ENCODE measurements around the gene ZCCHC14.
"Not testable (repeated sequence)": the region's sequence is repeated elsewhere in the genome, so short reads cannot be mapped to it uniquely, and the experiment has no call there.

ZCCHC14 gene

DNA sequence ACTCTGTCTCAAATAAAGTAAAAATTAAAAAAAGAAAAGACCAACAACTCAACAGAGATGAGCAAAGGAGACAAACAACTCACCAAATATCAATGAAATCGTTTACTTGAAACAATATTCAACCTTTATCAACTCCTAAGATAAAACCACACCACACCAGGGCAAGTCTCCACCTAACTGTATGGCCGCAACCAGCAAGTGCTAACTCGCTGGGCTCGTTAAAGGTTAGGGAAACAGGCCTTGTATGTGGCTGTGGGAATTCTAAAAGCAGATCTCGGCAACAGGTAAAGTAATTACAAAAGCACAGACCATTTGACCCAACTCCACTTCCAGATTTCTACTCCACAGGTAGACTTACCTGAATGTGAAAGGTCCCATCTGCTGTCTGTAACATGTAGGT lies 9.3 kb downstream of the ZCCHC14 start:
- Histone ChIP-seq H3K4me3 (ENCODE audit: low read length) (no peak overlapping the region), H3K4me1 (ENCODE audit: control insufficient read depth, low read depth, low read length) (peaks cover 5% of the 10 kb centered on the region), H3K9ac (ENCODE audit: low read length) (no peak overlapping the region), H3K27me3 (ENCODE audit: control insufficient read depth, insufficient read depth, low read length) (no peaks in the 10 kb centered on the region), H3K27ac (ENCODE audit: low read length) (no peak overlapping the region), H3K36me3 (ENCODE audit: control insufficient read depth, low read depth, low read length) (no peaks in the 10 kb centered on the region), H3K9me3 (ENCODE audit: control insufficient read depth, low read depth, low read length) (no peaks in the 10 kb centered on the region)

DNA sequence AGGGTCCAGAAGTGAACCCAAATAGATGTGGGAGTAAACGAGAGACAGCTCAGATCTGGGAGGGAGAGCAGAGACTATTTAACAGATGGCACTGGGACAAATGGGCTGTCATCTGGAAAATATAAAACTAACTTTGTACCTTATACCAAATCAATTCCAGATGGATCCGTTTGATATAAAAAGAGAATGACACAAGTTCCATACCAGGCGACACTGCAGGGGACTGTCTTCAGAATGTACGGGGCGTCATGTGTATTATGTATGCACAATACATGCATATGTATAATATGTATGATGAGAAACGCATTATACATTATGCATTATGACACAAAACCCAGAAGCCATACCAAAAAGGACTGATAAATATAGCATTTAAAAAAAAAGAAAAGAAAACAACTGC lies 10.2 kb downstream of the ZCCHC14 start:
- H3K4me1 ChIP-seq (ENCODE audit: control insufficient read depth, low read depth, low read length); H3K27ac ChIP-seq (ENCODE audit: low read length); H3K9me3 ChIP-seq (ENCODE audit: control insufficient read depth, low read depth, low read length); H3K4me3 ChIP-seq (ENCODE audit: low read length); H3K36me3 ChIP-seq (ENCODE audit: control insufficient read depth, low read depth, low read length); H3K9ac ChIP-seq (ENCODE audit: low read length); H3K27me3 ChIP-seq (ENCODE audit: control insufficient read depth, insufficient read depth, low read length): not testable (repeated sequence)

DNA sequence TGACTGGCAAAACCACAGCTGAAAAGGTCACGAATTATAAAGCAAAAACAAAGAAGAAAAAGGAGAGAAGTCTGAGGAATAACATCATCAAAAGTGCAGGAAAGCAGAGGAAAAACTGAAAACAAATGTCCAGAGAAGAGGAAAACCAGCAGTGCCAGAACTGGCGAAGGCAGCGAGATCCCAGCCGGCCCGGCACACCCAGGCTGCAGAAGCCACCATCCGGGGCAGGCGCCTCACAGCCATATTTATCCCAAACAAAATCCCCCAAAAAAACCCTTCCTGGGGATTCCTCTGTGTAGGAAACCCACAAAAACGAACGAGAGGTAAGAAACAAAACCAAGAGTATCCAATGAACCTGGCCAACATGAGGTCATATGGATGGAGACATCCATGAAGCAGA lies 10.6 kb downstream of the ZCCHC14 start:
- H3K4me3 ChIP-seq (ENCODE audit: low read length) = no peak overlapping the region
- H3K9ac ChIP-seq (ENCODE audit: low read length) = no peak overlapping the region
- H3K4me1 ChIP-seq (ENCODE audit: control insufficient read depth, low read depth, low read length) = no peaks in the 10 kb centered on the region
- H3K27me3 ChIP-seq (ENCODE audit: control insufficient read depth, insufficient read depth, low read length) = no peaks in the 10 kb centered on the region
- no peaks in the 10 kb centered on the region for H3K9me3 ChIP-seq (ENCODE audit: control insufficient read depth, low read depth, low read length)
- H3K27ac ChIP-seq (ENCODE audit: low read length) = no peak overlapping the region
- H3K36me3 ChIP-seq (ENCODE audit: control insufficient read depth, low read depth, low read length) = no peaks in the 10 kb centered on the region

DNA sequence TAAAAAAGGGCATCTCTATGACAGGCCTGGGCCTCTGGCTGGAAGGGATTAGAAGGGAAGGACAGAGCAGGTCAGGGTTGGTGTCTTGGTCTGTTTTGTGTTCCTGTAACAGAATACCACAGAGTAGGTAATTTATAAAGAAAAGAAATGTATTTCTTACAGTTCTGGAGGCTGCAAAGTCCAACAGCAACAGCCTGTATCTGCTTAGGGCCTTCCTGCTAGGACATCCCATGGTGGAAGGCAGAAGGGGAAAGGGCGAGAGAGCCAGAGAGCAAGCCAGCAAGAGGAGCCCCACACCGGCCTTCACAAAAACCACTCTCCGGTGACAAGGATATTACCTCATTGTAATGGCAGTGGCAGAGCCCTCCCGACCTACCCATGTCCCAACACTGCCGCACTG lies 11.1 kb downstream of the ZCCHC14 start:
- H3K27me3 ChIP-seq (ENCODE audit: control insufficient read depth, insufficient read depth, low read length); H3K27ac ChIP-seq (ENCODE audit: low read length); H3K4me3 ChIP-seq (ENCODE audit: low read length); H3K36me3 ChIP-seq (ENCODE audit: control insufficient read depth, low read depth, low read length); H3K9ac ChIP-seq (ENCODE audit: low read length); H3K4me1 ChIP-seq (ENCODE audit: control insufficient read depth, low read depth, low read length); H3K9me3 ChIP-seq (ENCODE audit: control insufficient read depth, low read depth, low read length): not testable (repeated sequence)

DNA sequence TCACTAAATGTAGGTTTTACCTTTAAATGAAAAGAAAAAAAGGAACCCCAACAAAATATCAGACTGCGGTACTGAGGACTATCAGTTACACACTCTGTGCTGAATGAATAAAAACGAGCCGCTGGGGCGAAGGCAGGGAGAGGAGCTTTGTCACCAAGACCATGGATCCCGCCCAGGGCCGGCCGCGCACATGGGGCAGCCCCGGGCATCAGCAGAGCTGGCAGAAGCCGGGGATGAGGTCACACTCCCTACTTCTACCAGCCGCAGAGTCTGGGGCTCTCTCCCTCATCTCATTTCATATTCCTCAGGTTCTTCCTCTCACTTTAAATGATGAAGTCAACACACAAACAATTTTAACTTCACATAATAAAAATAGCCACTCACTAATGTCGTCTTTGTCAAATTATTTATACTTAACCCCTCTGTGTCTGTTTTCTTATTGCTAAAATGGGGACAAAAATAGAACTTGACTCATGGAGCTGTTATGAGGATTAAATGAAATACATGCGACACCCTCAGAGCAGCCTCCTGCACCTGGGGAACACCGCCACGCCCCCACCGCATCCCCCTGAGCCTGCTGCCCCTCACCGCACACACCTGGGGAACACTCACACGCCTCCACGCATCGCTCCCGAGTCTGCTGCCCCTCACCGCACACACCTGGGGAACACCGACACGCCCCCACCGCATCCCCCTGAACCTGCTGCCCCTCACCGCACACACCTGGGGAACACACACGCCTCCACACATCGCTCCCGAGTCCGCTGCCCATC lies 15.4 kb downstream of the ZCCHC14 start:
- not testable (repeated sequence) for H3K4me3 ChIP-seq (ENCODE audit: low read length); H3K9ac ChIP-seq (ENCODE audit: low read length); H3K36me3 ChIP-seq (ENCODE audit: control insufficient read depth, low read depth, low read length); H3K27ac ChIP-seq (ENCODE audit: low read length); H3K27me3 ChIP-seq (ENCODE audit: control insufficient read depth, insufficient read depth, low read length); H3K9me3 ChIP-seq (ENCODE audit: control insufficient read depth, low read depth, low read length); H3K4me1 ChIP-seq (ENCODE audit: control insufficient read depth, low read depth, low read length)

DNA sequence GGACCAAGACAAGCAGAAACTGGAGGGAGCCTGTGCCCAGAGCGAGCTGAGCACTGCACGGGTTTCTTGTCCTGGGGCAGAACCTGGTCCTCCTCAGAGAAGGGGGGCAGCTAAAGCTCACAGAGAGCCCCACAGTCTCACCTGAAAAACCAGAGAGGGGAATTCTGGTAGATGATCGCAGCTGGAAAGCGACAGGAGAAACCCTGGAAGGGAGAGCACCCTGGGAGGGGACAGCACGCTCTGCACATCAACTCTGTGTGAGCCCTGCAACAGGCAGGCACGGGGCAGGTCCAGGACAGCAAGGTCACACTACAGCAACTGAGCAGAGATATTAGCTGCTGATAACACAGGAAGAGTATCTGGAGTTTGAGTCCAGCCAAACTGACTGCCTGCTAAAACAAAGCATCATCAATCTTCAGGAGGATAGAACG lies 18.2 kb downstream of the ZCCHC14 start:
- Histone ChIP-seq H3K36me3 (ENCODE audit: control insufficient read depth, low read depth, low read length) (no peaks in the 10 kb centered on the region), H3K27me3 (ENCODE audit: control insufficient read depth, insufficient read depth, low read length) (no peaks in the 10 kb centered on the region), H3K27ac (ENCODE audit: low read length) (no peak overlapping the region), H3K9ac (ENCODE audit: low read length) (no peak overlapping the region), H3K9me3 (ENCODE audit: control insufficient read depth, low read depth, low read length) (no peaks in the 10 kb centered on the region), H3K4me1 (ENCODE audit: control insufficient read depth, low read depth, low read length) (no peaks in the 10 kb centered on the region), H3K4me3 (ENCODE audit: low read length) (no peak overlapping the region)

DNA sequence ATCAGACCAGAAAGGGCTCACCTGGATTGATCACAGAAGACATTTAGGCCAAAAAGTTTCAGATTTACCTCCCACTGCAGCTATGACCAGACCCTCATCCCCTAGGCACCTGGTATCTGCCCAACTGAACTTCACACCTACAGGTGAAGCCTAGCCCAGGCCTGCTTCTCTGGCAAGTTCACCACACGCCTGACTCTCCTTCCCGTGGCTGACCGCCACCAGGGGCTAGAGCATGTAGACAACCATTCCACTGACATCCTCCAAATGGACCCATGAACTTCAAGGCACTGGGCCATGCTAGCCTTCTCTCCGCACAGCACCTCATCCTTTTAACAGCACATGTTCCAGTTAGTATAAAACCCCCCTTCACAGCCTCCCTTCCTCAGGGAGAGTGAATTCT lies 18.8 kb downstream of the ZCCHC14 start:
- H3K27me3 ChIP-seq (ENCODE audit: control insufficient read depth, insufficient read depth, low read length) = no peaks in the 10 kb centered on the region
- H3K9ac ChIP-seq (ENCODE audit: low read length) = no peak overlapping the region
- no peaks in the 10 kb centered on the region for H3K9me3 ChIP-seq (ENCODE audit: control insufficient read depth, low read depth, low read length)
- H3K4me1 ChIP-seq (ENCODE audit: control insufficient read depth, low read depth, low read length) = no peaks in the 10 kb centered on the region
- H3K27ac ChIP-seq (ENCODE audit: low read length) = no peak overlapping the region
- H3K36me3 ChIP-seq (ENCODE audit: control insufficient read depth, low read depth, low read length) = no peaks in the 10 kb centered on the region
- no peak overlapping the region for H3K4me3 ChIP-seq (ENCODE audit: low read length)

DNA sequence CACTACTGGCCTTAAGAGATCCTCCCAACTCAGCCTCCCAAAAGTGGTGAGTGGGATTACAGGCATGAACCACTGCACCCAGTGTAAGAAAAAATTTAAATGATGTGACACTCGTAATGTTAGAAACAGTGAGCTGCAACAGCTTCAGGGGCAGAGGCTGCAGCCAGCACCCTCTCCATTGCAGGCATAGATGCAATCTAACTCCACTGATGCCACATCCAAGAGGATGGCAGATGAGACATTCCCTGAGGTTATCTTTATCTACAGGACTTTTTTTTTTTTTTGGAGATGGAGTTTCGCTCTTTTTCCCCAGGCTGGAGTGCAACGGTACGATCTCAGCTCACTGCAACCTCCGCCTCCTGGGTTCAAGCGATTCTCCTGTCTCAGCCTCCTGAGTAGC lies 19.9 kb downstream of the ZCCHC14 start:
- Histone ChIP-seq H3K36me3 (ENCODE audit: control insufficient read depth, low read depth, low read length) (no peaks in the 10 kb centered on the region), H3K9ac (ENCODE audit: low read length) (no peak overlapping the region), H3K4me1 (ENCODE audit: control insufficient read depth, low read depth, low read length) (no peaks in the 10 kb centered on the region), H3K4me3 (ENCODE audit: low read length) (no peak overlapping the region), H3K27me3 (ENCODE audit: control insufficient read depth, insufficient read depth, low read length) (no peaks in the 10 kb centered on the region), H3K9me3 (ENCODE audit: control insufficient read depth, low read depth, low read length) (no peaks in the 10 kb centered on the region), H3K27ac (ENCODE audit: low read length) (no peak overlapping the region)

DNA sequence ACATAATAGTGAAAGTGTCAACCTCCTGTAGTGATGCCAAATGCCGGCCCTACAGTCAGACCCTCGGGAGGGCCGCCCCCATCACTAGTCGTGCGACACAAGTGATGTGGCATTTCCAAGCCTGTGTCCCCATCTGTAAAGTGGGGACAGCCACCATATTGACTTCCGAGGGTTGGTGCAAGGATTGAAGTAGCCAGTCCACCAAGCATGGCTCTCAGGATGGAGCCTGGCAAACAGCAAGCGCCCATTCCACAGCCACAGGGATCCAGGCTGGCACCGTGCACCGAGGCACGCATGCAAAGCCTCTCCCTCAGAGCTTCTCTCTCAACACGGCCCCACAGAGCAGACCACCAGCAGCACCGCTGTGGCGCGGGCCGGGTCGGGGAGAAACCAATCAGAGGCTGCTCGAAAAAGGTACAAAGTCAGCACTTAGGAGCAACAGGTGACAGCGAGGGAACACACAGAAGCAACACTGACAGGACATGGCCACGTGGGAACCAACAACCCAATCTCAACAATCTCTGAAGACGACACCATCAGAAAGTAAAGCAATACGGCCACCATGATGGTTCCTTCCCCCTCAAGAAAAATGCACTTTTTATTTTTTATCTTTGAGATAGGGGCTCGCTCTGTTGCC lies 20.6 kb downstream of the ZCCHC14 start:
- Histone ChIP-seq H3K9ac (ENCODE audit: low read length) (no peak overlapping the region), H3K4me3 (ENCODE audit: low read length) (no peak overlapping the region), H3K27me3 (ENCODE audit: control insufficient read depth, insufficient read depth, low read length) (no peaks in the 10 kb centered on the region), H3K4me1 (ENCODE audit: control insufficient read depth, low read depth, low read length) (no peaks in the 10 kb centered on the region), H3K9me3 (ENCODE audit: control insufficient read depth, low read depth, low read length) (no peaks in the 10 kb centered on the region), H3K36me3 (ENCODE audit: control insufficient read depth, low read depth, low read length) (no peaks in the 10 kb centered on the region), H3K27ac (ENCODE audit: low read length) (no peak overlapping the region)

DNA sequence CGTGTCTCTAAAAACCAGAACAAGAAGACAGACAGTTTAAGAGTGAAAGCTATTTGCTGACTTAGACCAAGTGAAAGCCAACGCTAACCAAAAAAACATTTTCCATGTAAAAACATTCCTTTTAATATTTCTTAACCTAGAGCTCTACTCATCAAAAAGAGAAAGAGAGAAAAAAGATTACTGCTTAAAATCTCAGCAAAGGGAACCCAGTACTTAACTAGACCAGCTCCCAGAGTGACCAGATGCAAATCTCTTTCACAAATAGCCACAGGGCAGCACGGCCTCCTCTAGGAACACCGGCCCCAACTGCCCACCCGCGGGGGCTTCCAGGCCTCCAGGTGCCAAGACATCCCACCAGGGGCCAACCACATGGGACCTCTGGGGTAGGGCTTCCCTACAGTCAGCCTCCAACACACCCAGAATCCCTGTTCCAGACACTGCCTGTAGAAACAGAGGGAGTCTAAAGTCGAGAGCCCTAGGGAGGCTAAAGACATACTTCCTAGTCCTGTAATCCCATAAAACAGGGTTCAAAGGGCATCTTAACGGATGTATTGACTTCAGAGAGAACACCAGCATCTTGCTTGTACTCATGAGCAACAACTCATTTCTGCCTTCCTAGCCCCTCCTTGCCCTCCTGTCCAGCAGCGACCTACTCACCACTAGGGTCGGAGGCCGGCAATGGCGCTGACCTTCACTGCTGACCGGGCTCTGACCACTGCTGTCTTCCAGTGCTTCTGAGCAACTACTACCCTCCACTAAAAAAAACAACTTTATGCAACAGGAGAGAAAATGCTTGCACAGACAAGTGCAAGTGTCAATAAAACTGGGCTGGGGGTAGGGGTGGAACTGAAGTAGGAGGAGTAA lies 21.3 kb downstream of the ZCCHC14 start:
- no peaks in the 10 kb centered on the region for H3K36me3 ChIP-seq (ENCODE audit: control insufficient read depth, low read depth, low read length)
- H3K9me3 ChIP-seq (ENCODE audit: control insufficient read depth, low read depth, low read length) = no peaks in the 10 kb centered on the region
- H3K27me3 ChIP-seq (ENCODE audit: control insufficient read depth, insufficient read depth, low read length) = no peaks in the 10 kb centered on the region
- H3K4me1 ChIP-seq (ENCODE audit: control insufficient read depth, low read depth, low read length) = peaks cover 3% of the 10 kb centered on the region
- no peak overlapping the region for H3K9ac ChIP-seq (ENCODE audit: low read length)
- H3K4me3 ChIP-seq (ENCODE audit: low read length) = no peak overlapping the region
- no peak overlapping the region for H3K27ac ChIP-seq (ENCODE audit: low read length)

DNA sequence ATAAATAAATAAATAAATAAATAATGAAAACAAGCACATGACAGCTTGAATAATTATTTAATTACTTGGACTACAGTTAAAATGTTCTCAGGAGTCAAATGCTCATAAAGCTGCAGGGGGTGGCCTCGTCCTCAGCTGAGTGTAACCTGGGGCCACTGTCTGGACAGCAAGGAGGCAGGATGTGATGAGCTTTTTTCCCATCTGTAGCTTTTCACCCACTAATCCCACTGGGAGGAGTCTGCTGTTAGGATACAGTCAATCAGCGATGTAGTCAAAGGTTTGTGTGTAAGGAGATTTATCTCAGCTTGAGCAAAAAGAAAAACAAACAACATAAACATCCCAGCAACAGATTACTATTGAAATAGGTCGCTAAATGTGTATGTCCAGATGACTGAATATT lies 22.5 kb downstream of the ZCCHC14 start:
- Histone ChIP-seq H3K9ac (ENCODE audit: low read length) (no peak overlapping the region), H3K27ac (ENCODE audit: low read length) (no peak overlapping the region), H3K4me1 (ENCODE audit: control insufficient read depth, low read depth, low read length) (peaks cover 9% of the 10 kb centered on the region), H3K4me3 (ENCODE audit: low read length) (no peak overlapping the region), H3K36me3 (ENCODE audit: control insufficient read depth, low read depth, low read length) (no peaks in the 10 kb centered on the region), H3K27me3 (ENCODE audit: control insufficient read depth, insufficient read depth, low read length) (no peaks in the 10 kb centered on the region), H3K9me3 (ENCODE audit: control insufficient read depth, low read depth, low read length) (no peaks in the 10 kb centered on the region)
